ENCODE measurements around the gene CASZ1. TPM values are rescaled to one million over a fixed set of nuclear protein-coding genes. Genes with fewer than 3 reads are reported as not detected.

Gene CASZ1
- total and polyA plus RNA-seq, 2 donors (not counting 3 experiments of a cell fraction or from before 2014, with no cell fraction given) = 1.5 to 5.2 TPM

DNA sequence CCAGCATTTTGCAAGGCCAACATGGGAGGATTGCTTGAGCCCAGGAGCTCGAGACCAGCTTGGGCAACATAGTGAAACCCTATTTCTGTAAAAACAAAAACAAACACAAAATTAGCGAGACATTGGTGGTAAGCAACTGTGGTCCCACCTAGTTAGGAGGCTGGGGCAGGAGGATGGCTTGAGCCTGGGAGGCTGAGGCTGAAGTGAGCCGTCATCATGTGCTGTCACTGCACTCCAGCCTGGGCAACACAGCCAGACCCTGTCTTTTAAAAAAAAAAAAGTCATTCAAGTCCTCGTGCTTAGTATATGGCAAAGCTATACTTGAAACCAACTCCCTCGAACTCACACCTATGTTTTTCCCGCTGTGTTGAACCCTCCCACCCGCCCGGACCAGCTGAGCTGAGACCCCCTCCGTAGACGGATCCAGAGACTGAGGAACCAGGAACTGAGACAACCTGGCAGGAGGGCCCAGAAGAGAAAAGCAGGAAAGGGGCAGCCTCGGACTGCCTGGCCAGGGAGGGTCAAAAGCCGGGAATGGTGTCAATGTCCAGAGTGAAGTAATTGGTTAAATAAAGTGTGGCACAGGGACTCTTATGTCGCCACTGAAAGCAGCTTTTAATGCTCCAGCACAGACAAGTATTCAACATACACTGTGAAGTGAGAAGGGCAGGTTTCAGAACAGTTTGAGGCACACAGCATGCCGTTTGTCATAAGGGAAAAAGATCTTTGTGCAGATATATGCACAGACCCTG lies 32.8 kb upstream of the CASZ1 start:
- TF ChIP-seq POLR2AphosphoS5 (IDR thresholded peaks at IDR 0.05; ENCODE audit: insufficient read depth, low read depth, low read length) = no peak
- no peak for TF ChIP-seq EZH2 (IDR thresholded peaks at IDR 0.05; ENCODE audit: borderline replicate concordance, low read depth, low read length, severe bottlenecking)
- TF ChIP-seq MAX (IDR thresholded peaks at IDR 0.05; ENCODE audit: insufficient read depth, insufficient read length) = no peak
- no peak for TF ChIP-seq MYC (IDR thresholded peaks at IDR 0.05; ENCODE audit: low read depth, low read length)
- no peak for TF ChIP-seq FOS (IDR thresholded peaks at IDR 0.05; ENCODE audit: borderline replicate concordance, insufficient read depth, low read length)
- TF ChIP-seq JUN (IDR thresholded peaks at IDR 0.05; ENCODE audit: borderline replicate concordance, insufficient read depth, insufficient read length, low read depth) = no peak
- no peak for TF ChIP-seq CTCF (IDR thresholded peaks at IDR 0.05; ENCODE audit: extremely low read depth in 1 of 2, insufficient read depth in 1 of 2, low read depth in 1 of 2, low read length in 2 of 2)
- no peak for TF ChIP-seq GATA2 (IDR thresholded peaks at IDR 0.05; ENCODE audit: insufficient read depth, insufficient read length, low read depth, low read length)
- TF ChIP-seq POLR2A (IDR thresholded peaks at IDR 0.05; ENCODE audit: low read depth, low read length) = no peak
- intact Hi-C loops (cut with micrococcal nuclease) = no loop called here
- BruUV-seq (replicated peaks) = no TSS peak
- no peak for DNase-seq (ENCODE audit: low read depth, low spot score)
- Histone ChIP-seq H3K4me3 (replicated peaks in 1 of 3; ENCODE audit: insufficient read depth in 1 of 3, low read depth in 1 of 3, low read length in 3 of 3) (no peak overlapping the region), H3K9me3 (replicated peaks; ENCODE audit: control insufficient read depth, insufficient read depth, low read length) (no peaks in the 10 kb centered on the region), H4K20me1 (replicated peaks; ENCODE audit: control insufficient read depth, extremely low read depth, insufficient read depth, low read length) (no peaks in the 10 kb centered on the region), H3K4me1 (ENCODE audit: control insufficient read depth, extremely low read depth, insufficient read depth, low read length) (no peaks in the 10 kb centered on the region), H3K9me1 (replicated peaks; ENCODE audit: control insufficient read depth, extremely low read depth, insufficient read depth, low read length) (no peaks in the 10 kb centered on the region), H3K27me3 (ENCODE audit: control insufficient read depth in 2 of 2, insufficient read depth in 2 of 2, low read length in 2 of 2) (no peaks in the 10 kb centered on the region), H3K4me2 (ENCODE audit: insufficient read depth, low read length) (no peak overlapping the region), H2AFZ (ENCODE audit: low read depth, low read length) (no peak overlapping the region), H3K27ac (ENCODE audit: insufficient read depth, low read depth, low read length) (no peak overlapping the region), H3K79me2 (ENCODE audit: control insufficient read depth, insufficient read depth, low read length) (no peaks in the 10 kb centered on the region), H3K36me3 (ENCODE audit: control insufficient read depth in 2 of 2, extremely low read depth in 1 of 2, insufficient read depth in 2 of 2, low read length in 2 of 2) (no peaks in the 10 kb centered on the region), H3K9ac (replicated peaks; ENCODE audit: extremely low read depth, insufficient read depth, low read length) (no peak overlapping the region)
- ChIA-PET POLR2A (no interaction called here), CTCF (no interaction called here)
- dilution Hi-C loops (cut with MboI; ENCODE audit: extremely low pct_ligation_motif_present, low sequenced_read_pairs) = no loop called here
- no peak for FAIRE-seq
